T-helper 1 cell treated with Interleukin-12 subunit alpha and Interleukin-12 subunit beta and Interleukin-4 antibody, amounts not matched to agents 30 ng/mL and 1 ng/mL, for 36 hours (primary cell): ENCODE results near the gene C11orf24. TPM values are rescaled to one million over a fixed set of nuclear protein-coding genes. Genes with fewer than 3 reads are reported as not detected.

Experiments used
- intact Hi-C: fragments of 100-400 bp; cut with micrococcal nuclease; formaldehyde crosslinking; loops from one replicate; pipeline ENCODE4 v1.15.1; 2024
- total RNA-seq: library from RNA; stranded (reverse); gene quantifications from 2 replicates; pipeline ENCODE4 v1.2.3, GENCODE V29; 2022

The C11orf24 gene
- total RNA-seq, 1 donor from 2014 or later, result 23.9 TPM

DNA sequence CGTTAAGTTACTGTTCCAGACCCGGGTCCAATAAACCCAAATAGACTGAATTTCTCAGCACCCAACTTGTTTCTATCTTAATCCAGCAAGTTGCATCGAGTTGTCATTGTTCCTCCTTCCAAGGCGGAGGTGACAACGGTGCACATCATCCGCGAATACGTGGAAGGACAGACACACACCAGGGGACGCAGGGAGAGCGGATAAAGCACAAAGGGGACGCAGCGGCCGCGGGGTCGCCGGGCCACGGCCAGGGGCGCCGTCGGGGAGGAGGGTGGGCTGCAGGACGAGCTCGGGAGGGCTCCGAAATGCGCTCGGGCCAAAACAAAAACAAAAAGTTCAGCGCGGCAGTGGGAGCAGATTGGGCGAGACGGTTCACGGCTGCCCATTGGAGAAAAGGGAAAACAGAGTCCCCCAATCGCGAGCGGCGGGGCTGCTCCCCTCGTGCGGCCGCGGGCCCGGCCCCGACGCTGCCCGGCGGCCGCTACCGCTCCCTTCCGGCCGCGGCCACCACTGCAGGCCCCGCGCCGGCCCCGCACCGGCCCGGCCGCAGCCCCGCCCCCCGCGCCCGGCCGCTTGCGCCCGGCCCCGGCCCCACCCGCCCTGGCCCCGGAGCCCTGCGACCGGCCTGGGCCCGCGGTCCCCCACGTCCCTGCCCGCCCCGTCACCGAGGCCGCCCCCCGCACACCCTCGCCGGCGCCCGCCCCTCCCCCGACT is 59.2 kb downstream of the C11orf24 start:
- intact Hi-C loops, result loop anchor here (1.0 to 10.0 kb wide), 3 partner anchors 60 to 832 kb away; partner anchors contain the start of genes CHKA and TPCN2

DNA sequence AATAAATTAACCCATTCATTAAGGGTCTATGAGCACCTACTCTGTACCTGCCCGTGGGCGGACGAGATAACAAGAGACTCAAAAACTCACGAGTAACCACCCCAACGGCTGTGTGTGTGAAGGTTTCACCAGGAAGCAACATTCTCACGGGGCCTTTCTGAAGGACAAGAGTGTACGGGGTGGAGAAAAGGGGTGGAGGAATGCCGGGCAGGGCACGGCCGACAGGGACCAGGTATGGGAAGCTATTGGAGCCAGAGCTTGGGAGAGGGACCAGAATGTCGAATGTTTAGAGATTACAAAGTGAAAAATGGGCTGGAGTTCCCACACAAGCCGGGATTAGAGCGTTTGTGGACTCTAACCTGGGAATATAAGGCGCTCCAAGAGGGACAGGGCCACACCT is 60.2 kb downstream of the C11orf24 start:
- intact Hi-C loops, result loop anchor here (10.0 kb wide), 1 partner anchor 833 kb away; the partner anchor contains the start of gene TPCN2

Other genes starting within 250 kb of the C11orf24 start
- 126 and 130 TPM in 2 replicates for gene NDUFS8, start 241.3 kb downstream of the C11orf24 start, total RNA-seq
- 245 and 247 TPM in 2 replicates for gene TCIRG1, start 232.9 kb downstream of the C11orf24 start, total RNA-seq
- gene CHKA, start 150.6 kb downstream of the C11orf24 start, total RNA-seq, result 7.2 and 9.0 TPM in 2 replicates
- 36.7 and 38.0 TPM in 2 replicates for gene KMT5B, start 58.7 kb downstream of the C11orf24 start, total RNA-seq
- 27.6 and 29.5 TPM in 2 replicates for gene LRP5, start 40.6 kb upstream of the C11orf24 start, total RNA-seq
- 130 and 139 TPM in 2 replicates for gene PPP6R3, start 188.8 kb upstream of the C11orf24 start, total RNA-seq